Measurements from ENCODE around the gene AGMAT.

DNA sequence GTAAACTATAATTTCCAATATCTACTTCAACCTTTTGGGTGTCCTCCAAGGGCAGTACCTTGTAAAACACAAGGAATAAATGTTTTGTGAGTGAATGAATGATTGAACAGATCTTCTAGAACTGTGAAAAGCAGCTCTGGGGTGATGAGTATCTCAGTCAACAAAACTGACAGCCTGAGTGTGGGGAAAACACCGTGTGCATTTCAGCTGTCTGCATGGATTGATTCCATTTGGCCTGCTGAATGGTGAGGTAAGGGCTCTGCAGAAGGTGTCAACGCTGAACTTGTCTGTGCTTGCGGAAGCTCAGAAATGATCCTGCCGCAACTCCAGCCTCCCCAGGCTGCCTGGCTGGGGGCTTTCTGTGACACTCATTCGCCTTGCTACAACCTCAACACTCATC is 7.4 kb upstream of the AGMAT start:
- TF ChIP-seq NFE2L1 (tag; IDR thresholded peaks at IDR 0.05; ENCODE audit: borderline replicate concordance, low read depth) (no peak), FOXJ3 (CRISPR knock-in tag; IDR thresholded peaks at IDR 0.05) (no peak), ZBTB7A (IDR thresholded peaks at IDR 0.05; ENCODE audit: borderline replicate concordance, control insufficient read depth, low read depth, low read length) (no peak), CREB1 (IDR thresholded peaks at IDR 0.05) (no peak), CREB1 (CRISPR knock-in tag; IDR thresholded peaks at IDR 0.05) (no peak), GABPB1 (CRISPR knock-in tag; IDR thresholded peaks at IDR 0.05) (no peak), PRPF4 (IDR thresholded peaks at IDR 0.05; ENCODE audit: insufficient read depth, low read depth, low read length, poor library complexity, severe bottlenecking) (no peak), SMARCA5 (IDR thresholded peaks at IDR 0.05) (no peak)
- TF ChIP-seq, protein P1, sequence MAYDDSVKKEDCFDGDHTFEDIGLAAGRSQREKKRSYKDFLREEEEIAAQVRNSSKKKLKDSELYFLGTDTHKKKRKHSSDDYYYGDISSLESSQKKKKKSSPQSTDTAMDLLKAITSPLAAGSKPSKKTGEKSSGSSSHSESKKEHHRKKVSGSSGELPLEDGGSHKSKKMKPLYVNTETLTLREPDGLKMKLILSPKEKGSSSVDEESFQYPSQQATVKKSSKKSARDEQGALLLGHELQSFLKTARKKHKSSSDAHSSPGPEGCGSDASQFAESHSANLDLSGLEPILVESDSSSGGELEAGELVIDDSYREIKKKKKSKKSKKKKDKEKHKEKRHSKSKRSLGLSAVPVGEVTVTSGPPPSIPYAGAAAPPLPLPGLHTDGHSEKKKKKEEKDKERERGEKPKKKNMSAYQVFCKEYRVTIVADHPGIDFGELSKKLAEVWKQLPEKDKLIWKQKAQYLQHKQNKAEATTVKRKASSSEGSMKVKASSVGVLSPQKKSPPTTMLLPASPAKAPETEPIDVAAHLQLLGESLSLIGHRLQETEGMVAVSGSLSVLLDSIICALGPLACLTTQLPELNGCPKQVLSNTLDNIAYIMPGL (CRISPR knock-in tag; IDR thresholded peaks at IDR 0.05): no peak

Data from K562 (cell line).